GM23338 (cell line): ENCODE measurements around the gene COL6A3. TPM values are rescaled to one million over a fixed set of nuclear protein-coding genes. Genes with fewer than 3 reads are reported as not detected.

Experiments
- ATAC-seq: fragments of 200-7000 bp; cut with Tn5 transposase; 3 replicates; pipeline ENCODE4 v1.9.1; 2020
- DNase-seq: peaks from one replicate; pipeline ENCODE4 v3.0.0-alpha.2; 2015; ENCODE audit warnings: low spot score
- H2AFZ ChIP-seq: fragments of 200-600 bp; sonication (generic); 2 replicates; pipeline ENCODE4 v1.8.0; 2016; ENCODE audit warnings: antibody characterized with exemption, mild to moderate bottlenecking, moderate library complexity
- H3F3A ChIP-seq: fragments of 200-600 bp; sonication (generic); replicated peaks from 2 replicates; pipeline ENCODE4 v1.8.0; 2017; ENCODE audit warnings: antibody characterized with exemption, mixed run types, low read depth
- H3K27ac ChIP-seq: fragments of 200-600 bp; sonication (generic); 2 replicates; pipeline ENCODE4 v1.6.1; 2016; ENCODE audit warnings: low read depth
- H3K27me3 ChIP-seq: fragments of 200-600 bp; sonication (generic); 2 replicates; pipeline ENCODE4 v1.8.0; 2016; ENCODE audit warnings: mild to moderate bottlenecking, mixed run types, moderate library complexity; ENCODE audit not compliant: insufficient read depth
- H3K36me3 ChIP-seq: fragments of 200-600 bp; sonication (generic); 2 replicates; pipeline ENCODE4 v1.8.0; 2016; ENCODE audit warnings: mild to moderate bottlenecking; ENCODE audit not compliant: insufficient read depth
- H3K4me1 ChIP-seq: fragments of 200-600 bp; sonication (generic); 2 replicates; pipeline ENCODE4 v1.8.0; 2016; ENCODE audit warnings: mild to moderate bottlenecking, moderate library complexity; ENCODE audit not compliant: insufficient read depth
- H3K4me2 ChIP-seq: fragments of 200-600 bp; sonication (generic); 2 replicates; pipeline ENCODE4 v1.7.1; 2017; ENCODE audit warnings: mixed run types
- H3K4me3 ChIP-seq: fragments of 200-600 bp; sonication (generic); 2 replicates; pipeline ENCODE4 v1.6.1; 2016; ENCODE audit warnings: mixed run types
- H3K79me2 ChIP-seq: fragments of 200-600 bp; sonication (generic); replicated peaks from 2 replicates; pipeline ENCODE4 v1.8.0; 2017; ENCODE audit warnings: mild to moderate bottlenecking; ENCODE audit not compliant: insufficient read depth
- H3K9me2 ChIP-seq: fragments of 200-600 bp; sonication (generic); 2 replicates; pipeline ENCODE4 v1.8.0; 2017; ENCODE audit not compliant: insufficient read depth
- H4K20me1 ChIP-seq: fragments of 200-600 bp; sonication (generic); replicated peaks from 2 replicates; pipeline ENCODE4 v1.8.0; 2017; ENCODE audit warnings: mild to moderate bottlenecking; ENCODE audit not compliant: insufficient read depth
- H3K27ac Mint-ChIP-seq: 2 replicates; pipeline ENCODE4 v1.8.0; 2020; ENCODE audit warnings: inconsistent platforms, mild to moderate bottlenecking, moderate library complexity, mixed read lengths
- H3K27me3 Mint-ChIP-seq: 3 replicates; pipeline ENCODE4 v1.8.0; 2022; ENCODE audit warnings: low read depth, mild to moderate bottlenecking, moderate library complexity, mixed read lengths, inconsistent platforms; ENCODE audit not compliant: insufficient read depth, poor library complexity
- H3K36me3 Mint-ChIP-seq: 3 replicates; pipeline ENCODE4 v1.8.0; 2021; ENCODE audit warnings: low read depth, mild to moderate bottlenecking, inconsistent platforms, moderate library complexity, mixed read lengths
- H3K4me1 Mint-ChIP-seq: 3 replicates; pipeline ENCODE4 v1.8.0; 2020; ENCODE audit warnings: mild to moderate bottlenecking, inconsistent platforms, mixed read lengths
- H3K4me3 Mint-ChIP-seq: 3 replicates; pipeline ENCODE4 v1.8.0; 2021; ENCODE audit warnings: moderate library complexity, mild to moderate bottlenecking, inconsistent platforms, mixed read lengths
- H3K9me3 Mint-ChIP-seq: 3 replicates; pipeline ENCODE4 v1.8.0; 2020; ENCODE audit warnings: moderate library complexity, mild to moderate bottlenecking, inconsistent platforms, mixed read lengths
- CREB1 ChIP-seq: fragments of 250-450 bp; sonication (Bioruptor Pico); IDR thresholded peaks from 2 replicates; pipeline ENCODE4 v1.5.0; 2020; ENCODE audit warnings: low read depth, mild to moderate bottlenecking, moderate library complexity
- EZH2phosphoT487 ChIP-seq: fragments of 200-600 bp; sonication (generic); IDR thresholded peaks from one replicate; pipeline ENCODE4 v1.8.1; 2018; ENCODE audit warnings: antibody characterized with exemption; ENCODE audit not compliant: unreplicated experiment
- POLR2AphosphoS5 ChIP-seq: IDR thresholded peaks from 2 replicates; pipeline ENCODE4 v1.6.1; 2016; ENCODE audit warnings: antibody characterized with exemption, low read depth
- STAT1 ChIP-seq: IDR thresholded peaks from one replicate; pipeline ENCODE4 v1.6.1; 2016; ENCODE audit warnings: antibody characterized with exemption; ENCODE audit not compliant: unreplicated experiment
- ZNF331 ChIP-seq: fragments of 250-450 bp; sonication (Bioruptor Pico); IDR thresholded peaks from 2 replicates; pipeline ENCODE4 v1.5.0; 2020; ENCODE audit warnings: low read depth, mild to moderate bottlenecking, moderate library complexity
- polyA plus RNA-seq: library from polyadenylated mRNA; unstranded; fragments of >200 nt; fragmentation: Nextera tagmentation; extraction: Ambion mirVana; gene quantifications from 2 replicates; pipeline ENCODE4 v1.2.1, GENCODE V29; 2016
- total RNA-seq: library from RNA; depleted of rRNA; stranded (reverse); fragments of >200 nt; shearing (Covaris generic); gene quantifications from 2 replicates; pipeline ENCODE4 v1.2.3, GENCODE V29; 2014
- TF ChIP-seq, protein P1 (sequence below): fragments of 250-450 bp; sonication (Bioruptor Pico); IDR thresholded peaks from 2 replicates; pipeline ENCODE4 v1.5.0; 2020; ENCODE audit warnings: mild to moderate bottlenecking, moderate library complexity
- TF ChIP-seq, protein P2 (sequence below), 2 experiments: fragments of 200-600 bp in 1 of 2; sonication (generic) in 1 of 2; conservative IDR thresholded peaks; 2 replicates each; pipeline versions ENCODE4 v1.5.1 to v1.6.1; 2016 to 2017; ENCODE audit warnings: antibody characterized with exemption in 2 of 2, low read depth in 2 of 2, mild to moderate bottlenecking in 2 of 2, moderate library complexity in 1 of 2

The COL6A3 gene
- total and polyA plus RNA-seq, 2 experiments from 2014 or later: 1.2 to 7.3 TPM

DNA sequence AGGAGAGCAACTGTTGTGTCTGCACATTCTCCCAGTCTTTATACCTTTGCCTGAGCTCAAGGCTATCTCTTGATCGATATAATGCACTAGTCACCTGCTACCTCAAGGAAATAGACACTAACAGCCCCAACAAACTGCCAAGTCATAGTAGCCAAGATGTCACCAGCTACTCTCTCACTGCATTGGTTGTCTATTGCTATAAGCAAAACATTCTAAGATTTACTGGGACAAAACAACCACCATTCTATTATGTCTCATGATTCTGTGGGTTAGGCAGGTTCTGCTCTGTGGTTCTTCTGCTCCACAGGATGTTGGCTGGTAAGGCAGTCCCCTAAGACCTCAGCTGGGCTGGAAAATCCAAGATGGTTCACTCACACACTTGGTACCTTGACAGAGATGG is 44.6 kb upstream of the COL6A3 start:
- Histone ChIP-seq H2AFZ (no peak overlapping the region), H3K4me3 (no peak overlapping the region), H3K27ac (no peak overlapping the region), H3K4me1 (no peaks in the 10 kb centered on the region), H3K36me3 (no peaks in the 10 kb centered on the region), H3K4me2 (no peak overlapping the region), H3K27me3 (no peaks in the 10 kb centered on the region), H3F3A (no peaks in the 10 kb centered on the region), H3K9me2 (peaks cover 16% of the 10 kb centered on the region), H3K79me2 (no peaks in the 10 kb centered on the region), H4K20me1 (no peaks in the 10 kb centered on the region)
- no peak overlapping the region for H3K4me3 Mint-ChIP-seq
- H3K27ac Mint-ChIP-seq: no peak overlapping the region
- DNase-seq (no peak), ATAC-seq (no peak)
- H3K9me3 Mint-ChIP-seq: peaks cover 16% of the 10 kb centered on the region; the same call in 2 of the 3 replicates
- H3K27me3 Mint-ChIP-seq: peaks cover 6% of the 10 kb centered on the region
- H3K4me1 Mint-ChIP-seq: no peaks in the 10 kb centered on the region
- no peak for TF ChIP-seq EZH2phosphoT487
- TF ChIP-seq, protein P1, sequence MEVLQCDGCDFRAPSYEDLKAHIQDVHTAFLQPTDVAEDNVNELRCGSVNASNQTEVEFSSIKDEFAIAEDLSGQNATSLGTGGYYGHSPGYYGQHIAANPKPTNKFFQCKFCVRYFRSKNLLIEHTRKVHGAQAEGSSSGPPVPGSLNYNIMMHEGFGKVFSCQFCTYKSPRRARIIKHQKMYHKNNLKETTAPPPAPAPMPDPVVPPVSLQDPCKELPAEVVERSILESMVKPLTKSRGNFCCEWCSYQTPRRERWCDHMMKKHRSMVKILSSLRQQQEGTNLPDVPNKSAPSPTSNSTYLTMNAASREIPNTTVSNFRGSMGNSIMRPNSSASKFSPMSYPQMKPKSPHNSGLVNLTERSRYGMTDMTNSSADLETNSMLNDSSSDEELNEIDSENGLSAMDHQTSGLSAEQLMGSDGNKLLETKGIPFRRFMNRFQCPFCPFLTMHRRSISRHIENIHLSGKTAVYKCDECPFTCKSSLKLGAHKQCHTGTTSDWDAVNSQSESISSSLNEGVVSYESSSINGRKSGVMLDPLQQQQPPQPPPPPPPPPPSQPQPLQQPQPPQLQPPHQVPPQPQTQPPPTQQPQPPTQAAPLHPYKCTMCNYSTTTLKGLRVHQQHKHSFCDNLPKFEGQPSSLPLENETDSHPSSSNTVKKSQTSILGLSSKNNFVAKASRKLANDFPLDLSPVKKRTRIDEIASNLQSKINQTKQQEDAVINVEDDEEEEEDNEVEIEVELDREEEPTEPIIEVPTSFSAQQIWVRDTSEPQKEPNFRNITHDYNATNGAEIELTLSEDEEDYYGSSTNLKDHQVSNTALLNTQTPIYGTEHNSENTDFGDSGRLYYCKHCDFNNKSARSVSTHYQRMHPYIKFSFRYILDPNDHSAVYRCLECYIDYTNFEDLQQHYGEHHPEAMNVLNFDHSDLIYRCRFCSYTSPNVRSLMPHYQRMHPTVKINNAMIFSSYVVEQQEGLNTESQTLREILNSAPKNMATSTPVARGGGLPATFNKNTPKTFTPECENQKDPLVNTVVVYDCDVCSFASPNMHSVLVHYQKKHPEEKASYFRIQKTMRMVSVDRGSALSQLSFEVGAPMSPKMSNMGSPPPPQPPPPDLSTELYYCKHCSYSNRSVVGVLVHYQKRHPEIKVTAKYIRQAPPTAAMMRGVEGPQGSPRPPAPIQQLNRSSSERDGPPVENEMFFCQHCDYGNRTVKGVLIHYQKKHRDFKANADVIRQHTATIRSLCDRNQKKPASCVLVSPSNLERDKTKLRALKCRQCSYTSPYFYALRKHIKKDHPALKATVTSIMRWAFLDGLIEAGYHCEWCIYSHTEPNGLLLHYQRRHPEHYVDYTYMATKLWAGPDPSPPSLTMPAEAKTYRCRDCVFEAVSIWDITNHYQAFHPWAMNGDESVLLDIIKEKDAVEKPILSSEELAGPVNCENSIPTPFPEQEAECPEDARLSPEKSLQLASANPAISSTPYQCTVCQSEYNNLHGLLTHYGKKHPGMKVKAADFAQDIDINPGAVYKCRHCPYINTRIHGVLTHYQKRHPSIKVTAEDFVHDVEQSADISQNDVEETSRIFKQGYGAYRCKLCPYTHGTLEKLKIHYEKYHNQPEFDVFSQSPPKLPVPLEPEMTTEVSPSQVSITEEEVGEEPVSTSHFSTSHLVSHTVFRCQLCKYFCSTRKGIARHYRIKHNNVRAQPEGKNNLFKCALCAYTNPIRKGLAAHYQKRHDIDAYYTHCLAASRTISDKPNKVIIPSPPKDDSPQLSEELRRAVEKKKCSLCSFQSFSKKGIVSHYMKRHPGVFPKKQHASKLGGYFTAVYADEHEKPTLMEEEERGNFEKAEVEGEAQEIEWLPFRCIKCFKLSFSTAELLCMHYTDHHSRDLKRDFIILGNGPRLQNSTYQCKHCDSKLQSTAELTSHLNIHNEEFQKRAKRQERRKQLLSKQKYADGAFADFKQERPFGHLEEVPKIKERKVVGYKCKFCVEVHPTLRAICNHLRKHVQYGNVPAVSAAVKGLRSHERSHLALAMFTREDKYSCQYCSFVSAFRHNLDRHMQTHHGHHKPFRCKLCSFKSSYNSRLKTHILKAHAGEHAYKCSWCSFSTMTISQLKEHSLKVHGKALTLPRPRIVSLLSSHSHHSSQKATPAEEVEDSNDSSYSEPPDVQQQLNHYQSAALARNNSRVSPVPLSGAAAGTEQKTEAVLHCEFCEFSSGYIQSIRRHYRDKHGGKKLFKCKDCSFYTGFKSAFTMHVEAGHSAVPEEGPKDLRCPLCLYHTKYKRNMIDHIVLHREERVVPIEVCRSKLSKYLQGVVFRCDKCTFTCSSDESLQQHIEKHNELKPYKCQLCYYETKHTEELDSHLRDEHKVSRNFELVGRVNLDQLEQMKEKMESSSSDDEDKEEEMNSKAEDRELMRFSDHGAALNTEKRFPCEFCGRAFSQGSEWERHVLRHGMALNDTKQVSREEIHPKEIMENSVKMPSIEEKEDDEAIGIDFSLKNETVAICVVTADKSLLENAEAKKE (CRISPR knock-in tag): no peak
- TF ChIP-seq STAT1: no peak
- no peak for TF ChIP-seq ZNF331 (CRISPR knock-in tag)
- TF ChIP-seq, protein P2, sequence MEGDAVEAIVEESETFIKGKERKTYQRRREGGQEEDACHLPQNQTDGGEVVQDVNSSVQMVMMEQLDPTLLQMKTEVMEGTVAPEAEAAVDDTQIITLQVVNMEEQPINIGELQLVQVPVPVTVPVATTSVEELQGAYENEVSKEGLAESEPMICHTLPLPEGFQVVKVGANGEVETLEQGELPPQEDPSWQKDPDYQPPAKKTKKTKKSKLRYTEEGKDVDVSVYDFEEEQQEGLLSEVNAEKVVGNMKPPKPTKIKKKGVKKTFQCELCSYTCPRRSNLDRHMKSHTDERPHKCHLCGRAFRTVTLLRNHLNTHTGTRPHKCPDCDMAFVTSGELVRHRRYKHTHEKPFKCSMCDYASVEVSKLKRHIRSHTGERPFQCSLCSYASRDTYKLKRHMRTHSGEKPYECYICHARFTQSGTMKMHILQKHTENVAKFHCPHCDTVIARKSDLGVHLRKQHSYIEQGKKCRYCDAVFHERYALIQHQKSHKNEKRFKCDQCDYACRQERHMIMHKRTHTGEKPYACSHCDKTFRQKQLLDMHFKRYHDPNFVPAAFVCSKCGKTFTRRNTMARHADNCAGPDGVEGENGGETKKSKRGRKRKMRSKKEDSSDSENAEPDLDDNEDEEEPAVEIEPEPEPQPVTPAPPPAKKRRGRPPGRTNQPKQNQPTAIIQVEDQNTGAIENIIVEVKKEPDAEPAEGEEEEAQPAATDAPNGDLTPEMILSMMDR (conservative IDR thresholded peaks at IDR 0.05; ENCODE audit: low read depth in 2 of 2): no peak
- no peak for TF ChIP-seq CREB1 (CRISPR knock-in tag)
- no peak for TF ChIP-seq POLR2AphosphoS5
- no peaks in the 10 kb centered on the region for H3K36me3 Mint-ChIP-seq
